ENCODE data around the gene SLC6A5. TPM values are rescaled to one million over a fixed set of nuclear protein-coding genes. Genes with fewer than 3 reads are reported as not detected.

The SLC6A5 gene
- total RNA-seq, 1 experiment from 2014 or later, result not detected

GRCh38 chr11:20707876-20708275, 108.5 kb downstream of the SLC6A5 start:
- no peaks in the 10 kb centered on the region for H3K27me3 ChIP-seq (ENCODE audit: insufficient read depth, low read length)
- H3K9me2 ChIP-seq (ENCODE audit: insufficient read depth), result no peaks in the 10 kb centered on the region
- POLR2A ChIA-PET, result no interaction called here
- no peaks in the 10 kb centered on the region for H3K79me2 ChIP-seq (ENCODE audit: insufficient read depth, low read length)
- no peaks in the 10 kb centered on the region for H3K9me3 ChIP-seq (ENCODE audit: control insufficient read depth in 1 of 2, insufficient read depth in 1 of 2, low read depth in 1 of 2, low read length in 2 of 2)
- no peak overlapping the region for H3K9ac ChIP-seq (ENCODE audit: low read length)
- no peak overlapping the region for H3K4me3 ChIP-seq (replicated peaks in 1 of 2; ENCODE audit: low read depth in 1 of 2, low read length in 2 of 2)
- H3K4me2 ChIP-seq (ENCODE audit: low read length), result no peak overlapping the region
- DNase-seq (ENCODE audit: low read depth, low spot score), result no peak
- RAD21 ChIA-PET (ENCODE audit: low non-redundant PET in 1 of 2, low total read pairs in 2 of 2, uncharacterized antibody in 2 of 2, unreplicated experiment in 2 of 2), result no interaction called here
- no peak for TF ChIP-seq ZBTB33 (IDR thresholded peaks at IDR 0.05; ENCODE audit: extremely low read depth, insufficient replicate concordance, low read length)
- intact Hi-C loops (cut with micrococcal nuclease), result no loop called here
- no peak overlapping the region for H2AFZ ChIP-seq (ENCODE audit: low read depth, low read length, poor library complexity, severe bottlenecking)
- BruUV-seq (replicated peaks), result no TSS peak
- no peaks in the 10 kb centered on the region for H3K4me1 ChIP-seq (ENCODE audit: control insufficient read depth in 1 of 2, insufficient read depth in 2 of 2, low read length in 2 of 2)
- CTCF ChIA-PET, result no interaction called here
- ATAC-seq, result no peak
- no peak overlapping the region for H3K27ac ChIP-seq (ENCODE audit: low read depth, low read length)
- no peaks in the 10 kb centered on the region for H3K36me3 ChIP-seq (ENCODE audit: control insufficient read depth in 1 of 2, insufficient read depth in 2 of 2, low read length in 2 of 2)
- H4K20me1 ChIP-seq (ENCODE audit: insufficient read depth), result no peaks in the 10 kb centered on the region

Other genes starting within 250 kb of the SLC6A5 start
- gene HTATIP2, start 235.9 kb upstream of the SLC6A5 start, total RNA-seq (2021; ENCODE audit: unreplicated experiment), result 43.4 TPM
- gene PRMT3, start 211.9 kb upstream of the SLC6A5 start, total RNA-seq (2021; ENCODE audit: unreplicated experiment), result 24.3 TPM
- gene NELL1, start 70.0 kb downstream of the SLC6A5 start, total RNA-seq (2021; ENCODE audit: unreplicated experiment), result not detected

Data from HCT116 (cell line).